ENCODE measurements around the gene IQCK.

GRCh38 chr16:19837331-19837980 is 119.4 kb downstream of the IQCK start:
- TF ChIP-seq EZH2 (IDR thresholded peaks at IDR 0.05) (no peak), POLR2AphosphoS5 (IDR thresholded peaks at IDR 0.05; ENCODE audit: borderline replicate concordance, low read depth, low read length) (no peak)

Data from SK-N-MC (cell line).